Activated CD4-positive, CD25-positive, alpha-beta regulatory T cell treated with anti-CD3 and anti-CD28 coated beads, Interleukin-2, amount 50 U/mL, for 24 hours (primary cell): Measurements from ENCODE around the gene TGM6.
A peak's percentile ranks its signal among the peaks of the same experiment; 100 is the strongest.

Source experiments
- ATAC-seq, 2 donors: fragments of 150-1000 bp; cut with Tn5 transposase; one replicate each; pipeline ENCODE4 v1.10.0; 2021; ENCODE audit warnings: mild to moderate bottlenecking in 1 of 2, moderate library complexity in 1 of 2

The TGM6 gene

DNA sequence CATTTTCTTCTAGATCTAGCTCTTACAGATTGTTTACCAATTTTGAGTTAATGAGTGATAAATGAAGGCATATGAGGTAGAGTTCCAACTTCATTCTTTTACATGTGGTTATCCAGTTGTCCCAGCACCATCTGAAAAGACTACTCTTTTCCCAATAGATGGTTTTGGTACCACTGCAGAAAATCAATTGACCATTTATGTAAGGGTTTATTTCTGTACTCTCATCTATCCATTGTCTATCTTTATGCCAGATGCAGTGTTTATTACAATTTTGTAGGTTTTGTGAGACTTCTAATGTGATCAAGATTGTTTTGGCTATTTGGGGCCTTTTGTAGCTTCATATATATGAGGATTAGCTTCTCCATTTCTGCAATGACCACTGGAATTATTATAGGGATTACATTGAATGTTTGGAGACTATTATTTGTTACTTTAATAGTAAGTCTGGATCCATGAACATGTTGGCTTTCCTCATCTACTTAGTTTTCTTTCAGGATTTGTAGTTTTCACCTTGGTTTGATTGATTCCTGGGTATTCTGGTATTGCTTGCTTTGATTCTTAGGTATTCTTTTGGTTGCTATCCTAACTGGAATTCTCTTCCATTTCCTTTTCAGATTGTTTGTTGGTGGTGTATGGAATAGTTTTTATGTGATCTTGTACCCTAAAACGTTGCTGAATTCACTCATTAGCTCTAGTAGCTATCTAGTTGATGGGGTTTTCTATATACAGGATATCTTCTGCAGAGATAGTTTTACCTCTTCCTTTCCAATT, 79.5 kb downstream of the TGM6 start:
- ATAC-seq: no peak

DNA sequence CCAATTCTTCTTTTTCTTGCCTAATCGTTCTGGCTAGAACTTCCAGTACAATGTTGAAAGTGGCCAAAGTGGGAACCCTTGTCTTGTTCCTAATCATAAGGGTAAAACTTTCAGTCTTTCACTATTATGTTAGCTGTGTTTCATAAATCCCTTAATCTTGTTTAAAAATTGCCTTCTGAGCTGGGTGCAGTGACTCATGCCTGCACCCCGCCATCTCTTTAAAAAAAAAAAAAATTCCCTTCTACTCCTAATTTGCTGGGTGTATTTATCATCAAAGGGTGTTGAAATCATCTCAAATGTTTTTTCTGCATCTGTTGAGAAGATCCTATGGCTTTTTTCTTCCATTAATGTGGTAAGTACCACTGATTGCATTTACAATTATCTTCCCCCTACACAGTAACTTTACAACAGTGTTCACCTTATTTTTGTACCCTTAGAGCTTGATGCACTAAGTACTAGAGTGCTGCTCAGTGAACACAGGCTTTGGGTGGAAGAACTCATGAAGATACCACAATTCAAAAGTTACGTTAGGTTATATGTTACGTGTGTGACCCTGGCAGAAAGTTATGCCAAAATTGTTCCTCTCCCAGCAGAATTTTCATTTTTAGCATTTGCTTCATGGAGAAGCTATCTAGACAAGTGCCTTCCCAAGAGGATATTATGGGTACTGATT, 80.2 kb downstream of the TGM6 start:
- ATAC-seq: no peak

DNA sequence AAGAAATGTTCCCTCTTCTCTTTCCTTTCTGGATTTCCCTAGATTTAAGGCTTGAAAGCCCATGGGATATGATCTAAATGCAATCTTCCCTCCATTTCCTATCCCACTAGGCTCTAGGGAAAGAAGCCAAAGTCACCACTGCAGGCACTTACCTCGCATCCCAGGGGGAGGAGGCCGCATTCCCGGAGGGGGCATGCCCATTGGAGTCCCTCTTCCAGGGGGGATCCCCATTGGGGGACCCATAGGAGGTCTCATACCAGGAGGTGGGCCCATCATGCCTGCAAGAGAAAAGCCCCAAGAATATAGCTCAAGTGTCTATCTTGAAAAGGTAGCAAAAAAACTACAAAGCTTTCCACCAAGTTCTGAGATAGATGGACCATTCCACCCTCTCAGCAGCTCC, 81.8 kb downstream of the TGM6 start:
- no peak for ATAC-seq

DNA sequence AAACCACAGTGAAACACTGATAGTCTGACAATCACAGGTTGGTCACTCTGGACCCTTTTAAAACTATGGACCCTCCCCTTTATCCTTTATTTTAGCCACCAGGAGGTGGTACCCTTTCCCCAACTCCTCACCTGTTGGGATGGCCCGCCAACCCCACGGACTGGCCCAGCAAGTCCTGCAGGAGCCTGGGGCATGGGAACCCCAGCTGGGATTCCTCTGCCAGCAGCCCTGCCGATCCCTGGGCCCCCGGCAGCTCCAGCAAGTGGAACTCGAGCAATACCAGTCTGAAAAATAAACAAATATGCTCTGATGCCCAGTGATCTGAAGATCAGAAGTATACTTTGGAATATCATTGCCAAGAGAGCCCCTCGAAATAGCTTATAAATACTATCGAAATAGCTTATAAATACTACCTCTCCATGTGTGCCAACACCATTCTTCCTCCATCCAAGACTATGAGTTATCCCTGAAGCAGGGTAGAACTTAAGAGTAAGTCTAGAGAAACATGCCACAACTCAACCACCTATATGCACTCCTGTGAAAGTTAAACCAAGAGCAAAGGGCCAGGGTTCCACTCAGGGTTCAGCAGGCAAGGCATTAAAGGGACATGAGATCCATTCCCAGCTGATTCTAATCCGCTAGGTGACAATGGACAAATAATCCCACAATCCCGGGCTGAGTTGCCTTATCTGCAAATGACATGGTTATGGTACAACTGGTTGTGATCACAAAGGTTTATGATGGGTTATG, 83.1 kb downstream of the TGM6 start:
- no peak for ATAC-seq

DNA sequence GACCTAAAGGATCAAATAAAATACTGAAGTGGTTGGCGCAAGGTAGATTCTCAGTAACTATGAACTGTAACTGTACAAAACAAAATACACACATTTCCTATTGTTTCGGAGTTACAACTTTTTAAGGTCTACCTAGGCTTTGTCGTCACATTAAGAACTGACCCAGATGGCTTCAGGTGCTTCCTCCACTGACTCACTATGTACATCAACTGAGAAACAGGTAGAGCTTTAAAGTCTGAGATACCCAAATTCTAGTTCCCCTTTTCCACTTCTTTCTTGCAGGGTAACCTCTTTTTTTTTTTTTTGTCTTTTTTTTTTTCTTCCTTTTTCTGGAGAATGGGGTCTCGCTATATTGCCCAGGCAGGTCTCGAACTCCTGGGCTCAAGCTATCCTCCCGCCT, 84.4 kb downstream of the TGM6 start:
- no peak for ATAC-seq

DNA sequence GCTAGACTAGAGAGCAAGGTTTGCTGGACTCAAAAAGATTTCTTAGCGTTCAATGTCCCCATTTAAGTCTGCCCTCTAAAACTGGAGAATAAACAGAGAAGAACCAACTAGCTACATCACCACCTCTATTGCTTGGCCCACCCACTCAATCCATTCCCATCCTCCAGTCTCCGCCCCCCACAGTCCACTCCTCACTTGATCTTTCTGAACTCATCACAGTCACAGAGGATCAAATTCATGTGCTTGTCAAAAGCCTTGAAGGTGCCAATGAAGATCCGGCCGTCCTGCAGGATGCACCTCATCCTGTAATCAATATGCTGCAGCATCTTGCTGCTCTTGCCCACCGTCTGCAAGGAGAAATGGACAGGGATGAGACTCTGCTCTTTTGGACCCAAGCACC, 86.7 kb downstream of the TGM6 start:
- no peak for ATAC-seq

DNA sequence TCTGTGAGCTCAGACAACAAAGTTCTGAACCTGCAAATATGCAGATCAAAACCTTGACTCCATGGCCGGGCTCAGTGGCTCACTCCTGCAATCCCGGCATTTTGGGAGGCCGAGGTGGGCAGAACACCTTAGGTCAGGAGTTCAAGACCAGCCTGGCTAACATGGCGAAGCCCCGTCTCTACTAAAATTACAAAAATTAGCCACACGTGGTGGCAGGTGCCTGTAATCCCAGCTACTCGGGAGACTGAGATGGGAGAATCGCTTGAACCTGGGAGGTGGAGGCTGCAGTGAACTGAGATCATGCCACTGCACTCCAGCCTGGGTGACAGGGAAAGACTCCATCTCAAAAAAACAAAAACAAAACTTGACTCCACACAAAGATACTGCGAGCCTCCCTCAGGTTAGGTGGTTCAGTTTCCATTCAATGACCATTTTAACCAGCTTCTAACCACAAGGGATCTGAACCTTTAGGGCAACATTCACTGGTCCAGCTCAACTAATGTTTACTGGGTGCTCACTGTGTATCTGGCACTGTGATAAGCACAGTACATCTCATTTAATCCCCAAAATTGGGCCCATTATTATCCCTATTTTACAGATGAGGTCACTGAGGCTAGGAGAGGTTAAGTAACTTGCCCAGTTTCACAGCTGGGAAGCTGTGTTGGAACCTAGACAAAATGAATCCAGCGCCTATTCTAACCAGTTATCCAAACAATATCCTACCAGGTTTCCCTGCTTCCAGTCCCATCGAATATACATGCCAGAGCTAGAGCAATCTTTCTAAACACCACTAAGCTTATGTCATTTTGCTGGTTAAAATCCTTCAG, 88.1 kb downstream of the TGM6 start:
- ATAC-seq: no peak

DNA sequence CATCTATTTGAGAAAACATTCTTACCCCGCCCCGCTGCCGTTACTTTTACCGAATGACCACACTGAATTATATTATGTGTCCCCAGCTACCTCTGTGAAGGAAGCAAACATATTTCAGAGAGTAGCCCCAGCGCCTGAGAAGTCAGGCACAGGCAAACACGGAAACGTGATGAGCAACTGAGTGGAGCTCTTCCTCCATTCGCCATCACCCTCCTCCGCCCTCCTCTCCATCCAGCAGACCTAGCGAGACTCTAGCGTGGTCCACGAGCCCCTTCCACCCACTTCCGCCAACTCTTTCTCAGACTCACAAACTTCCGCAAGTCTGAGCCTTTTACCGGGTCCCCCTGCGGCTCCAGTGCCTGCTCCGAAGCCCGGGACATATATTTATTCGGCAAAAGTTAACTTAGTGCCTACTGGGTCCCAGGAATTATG, 89.3 kb downstream of the TGM6 start:
- ATAC-seq: peak; percentile 54 to 67

DNA sequence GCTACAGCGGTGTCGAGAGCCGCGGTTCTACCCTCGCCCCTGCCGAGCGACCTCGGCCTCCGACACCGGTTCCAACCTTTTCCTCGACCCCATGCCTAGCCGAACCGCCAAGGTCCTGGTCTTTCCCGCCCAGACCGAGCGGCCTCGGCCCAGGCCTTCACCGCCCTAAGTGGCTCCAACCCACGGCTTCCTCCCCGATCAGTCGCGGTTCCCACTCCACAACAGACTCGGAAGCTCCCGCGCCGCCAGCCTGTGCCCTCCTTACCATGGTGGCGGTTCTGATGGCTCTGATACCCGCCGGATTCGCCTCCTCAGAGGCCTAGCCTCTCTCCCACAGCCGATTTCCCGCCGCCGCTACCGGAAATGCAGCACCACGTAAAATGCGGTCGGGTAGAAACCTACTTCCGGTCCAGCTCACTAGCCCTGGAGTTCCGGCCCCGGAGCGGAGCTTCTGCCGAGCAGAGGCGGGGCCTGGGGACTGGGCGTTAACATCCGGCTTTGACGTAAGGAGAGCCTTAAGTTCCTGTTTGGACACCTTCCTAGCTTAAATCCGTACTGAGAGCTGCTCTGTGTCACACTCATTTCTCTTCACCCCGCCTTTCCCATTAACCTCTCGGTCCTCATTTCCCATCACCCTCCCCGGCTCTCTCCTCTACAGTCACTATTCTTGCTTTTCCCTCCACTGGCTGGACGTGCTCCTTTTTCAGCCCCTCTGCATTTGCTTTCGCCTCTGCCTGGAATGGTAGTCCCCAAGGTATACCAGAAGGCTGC, 89.9 kb downstream of the TGM6 start, which contains the start of gene SNRPB:
TSS of gene SNRPB (minus strand) at position 367 of the 771 bp plus-strand sequence. CDS start at position 268, 99 bp downstream.
- ATAC-seq: peak; percentile 94 to 96

DNA sequence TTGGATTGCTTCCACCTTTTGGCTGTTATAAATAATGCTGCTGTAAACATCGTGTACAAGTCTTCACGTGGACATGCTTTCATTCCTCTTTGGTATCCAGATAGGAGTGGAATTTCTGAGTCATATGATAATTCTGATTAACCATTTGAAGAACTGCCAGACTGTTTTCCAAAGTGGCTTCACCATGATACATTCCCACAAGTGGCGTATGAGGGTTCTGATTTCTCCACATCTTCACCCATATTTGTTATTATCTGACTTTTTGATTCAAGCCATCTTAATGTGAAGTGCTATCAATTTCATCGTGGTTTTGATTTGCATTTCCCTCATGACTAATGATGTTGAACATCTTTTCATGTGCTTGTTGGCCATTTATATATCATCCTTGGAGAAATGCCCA, 92.8 kb downstream of the TGM6 start:
- ATAC-seq: no peak

DNA sequence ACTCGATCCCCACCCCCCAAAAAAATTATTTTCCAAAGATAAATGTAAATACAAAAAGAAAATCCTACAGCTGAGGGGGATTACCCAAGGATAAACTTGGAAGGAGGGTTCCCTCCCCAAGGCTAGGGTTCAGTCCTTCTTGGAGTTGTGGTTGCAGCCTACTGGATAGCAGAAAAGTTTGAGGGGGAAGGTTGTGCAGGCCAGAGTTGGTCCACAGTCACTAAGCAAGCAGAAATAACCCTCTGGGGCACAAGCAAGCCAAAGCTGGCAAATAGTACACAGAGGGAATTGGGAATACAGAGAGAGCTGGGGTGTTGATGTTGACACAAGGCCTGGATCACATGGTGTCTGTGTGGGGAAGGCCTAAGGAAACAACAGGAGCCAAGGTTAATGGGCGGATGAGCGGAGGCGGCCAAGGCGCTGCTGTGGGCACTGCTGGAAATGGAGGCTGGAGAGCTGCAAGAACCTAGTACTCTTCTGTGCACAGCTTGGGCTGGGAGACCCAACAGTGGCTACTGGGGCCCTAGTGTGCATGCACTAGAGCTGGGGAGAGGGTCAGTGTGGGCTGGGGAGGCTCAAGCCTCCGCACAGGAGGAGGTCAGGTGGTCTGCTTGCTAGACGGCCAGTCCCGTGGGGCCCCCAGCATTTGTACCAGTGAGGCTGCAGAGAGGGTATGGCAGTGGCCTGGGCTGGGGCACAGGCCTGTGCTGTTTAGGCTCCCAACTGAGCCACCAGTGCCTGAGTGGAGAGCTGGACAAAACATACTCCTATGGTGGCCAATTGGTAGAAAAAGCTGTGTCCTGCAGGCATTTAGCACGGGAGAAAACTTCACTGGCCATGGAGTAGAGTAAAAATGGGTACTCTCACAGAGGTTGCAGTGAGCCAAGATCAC, 95.4 kb downstream of the TGM6 start:
- no peak for ATAC-seq

DNA sequence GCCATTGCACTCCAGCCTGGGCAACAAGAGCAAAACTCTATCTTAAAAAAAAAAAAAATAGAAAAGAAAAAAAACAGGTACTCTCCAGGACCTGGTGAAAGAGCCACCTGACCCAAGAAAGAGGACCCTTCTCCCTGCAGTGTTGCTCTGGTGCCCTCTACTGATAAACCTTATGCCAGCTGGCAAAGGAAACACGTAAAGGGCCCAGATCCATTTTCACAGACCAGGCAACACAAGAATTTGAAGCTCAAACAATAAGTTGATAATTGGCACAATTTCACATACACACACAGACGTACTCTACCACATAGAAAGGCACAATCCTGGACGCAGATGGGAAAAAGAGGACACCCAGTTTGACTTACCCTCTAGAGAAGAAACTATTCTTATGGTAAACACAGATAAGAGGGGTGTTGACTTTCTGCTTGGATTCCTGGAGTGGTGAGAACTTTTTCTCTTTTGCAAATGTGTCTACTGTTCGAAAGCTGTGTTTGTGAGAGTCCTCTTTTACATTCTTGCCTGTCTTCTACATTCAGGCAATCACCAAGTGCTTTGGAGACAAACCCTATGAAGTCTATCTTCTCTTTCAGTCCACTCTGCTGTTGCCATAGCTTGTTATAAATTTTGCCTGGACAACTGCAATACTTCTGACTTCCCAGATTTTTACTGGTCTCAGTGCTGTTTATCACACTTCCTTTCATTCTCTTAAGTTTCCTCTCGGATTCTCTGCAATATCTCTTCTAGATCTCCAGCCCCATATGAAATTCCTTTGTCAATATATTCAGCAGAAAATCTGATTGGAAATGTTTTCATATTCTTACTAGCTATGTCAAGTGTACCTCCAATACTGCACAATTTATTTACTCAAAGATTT, 96.3 kb downstream of the TGM6 start:
- no peak for ATAC-seq

DNA sequence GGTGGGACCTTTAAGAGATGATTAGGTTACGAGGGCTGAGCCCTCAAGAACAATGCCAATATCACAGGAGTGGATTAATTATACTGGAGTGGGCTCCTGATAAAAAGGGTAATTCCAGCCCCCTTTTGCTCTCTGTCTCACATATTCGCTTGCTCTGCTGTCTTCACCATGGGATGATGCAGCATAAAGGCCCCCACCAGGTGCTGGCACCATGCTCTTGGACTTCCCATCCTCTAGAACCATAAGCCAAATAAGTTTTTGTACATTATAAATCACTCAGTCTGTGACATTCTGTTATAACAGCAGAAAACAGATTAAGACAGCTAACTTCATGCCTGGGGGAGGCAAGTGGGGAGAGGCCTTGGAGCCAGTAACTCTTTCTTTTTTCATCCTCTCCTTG, 99.7 kb downstream of the TGM6 start:
- ATAC-seq: no peak
